K562 (cell line): ENCODE data around the gene KITLG.

Experiments
- CTCF ChIP-seq, 3 experiments: IDR thresholded peaks in 2 of 3; conservative IDR thresholded peaks in 1 of 3; 2 replicates each; pipeline ENCODE4 v1.5.1; 2011 to 2012; ENCODE audit warnings: low read length in 3 of 3, mild to moderate bottlenecking in 3 of 3, control low read depth in 2 of 3, improper control_type of control experiment in 1 of 3, inconsistent platforms in 1 of 3, low read depth in 1 of 3, mixed read lengths in 1 of 3, moderate library complexity in 1 of 3; ENCODE audit not compliant: insufficient read depth in 2 of 3
- ETV6 ChIP-seq, 3 experiments: fragments of 150-350 bp in 1 of 3; sonication (generic) in 1 of 3; formaldehyde crosslinking in 1 of 3; IDR thresholded peaks; 2 replicates each; pipeline versions ENCODE4 v1.6.1 to v1.8.0; 2014 to 2022; ENCODE audit warnings: borderline replicate concordance in 2 of 3, low read depth in 2 of 3, antibody characterized with exemption in 1 of 3, low read length in 1 of 3, mild to moderate bottlenecking in 1 of 3, missing genetic modification reagents in 1 of 3
- FOXP4 ChIP-seq: sonication (generic); formaldehyde crosslinking; IDR thresholded peaks from 2 replicates; pipeline ENCODE4 v1.8.0; 2022; ENCODE audit warnings: mild to moderate bottlenecking, missing genetic modification reagents, borderline replicate concordance
- HMGXB4 ChIP-seq: sonication (generic); formaldehyde crosslinking; IDR thresholded peaks from 2 replicates; pipeline ENCODE4 v1.8.1; 2023; ENCODE audit warnings: mild to moderate bottlenecking, missing genetic modification reagents
- RFX1 ChIP-seq: fragments of 450-650 bp; IDR thresholded peaks from 2 replicates; pipeline ENCODE4 v1.6.1; 2016; ENCODE audit warnings: mild to moderate bottlenecking, moderate library complexity
- ZBTB2 ChIP-seq: fragments of 450-650 bp; IDR thresholded peaks from 2 replicates; pipeline ENCODE4 v1.6.1; 2016; ENCODE audit warnings: antibody characterized with exemption
- ZNF24 ChIP-seq: fragments of 450-650 bp; IDR thresholded peaks from 2 replicates; pipeline ENCODE4 v1.6.1; 2016

- TF ChIP-seq CTCF (IDR thresholded peaks at IDR 0.05 in 2 of 3, conservative IDR thresholded peaks at IDR 0.05 in 1 of 3; ENCODE audit: insufficient read depth in 2 of 3, low read depth in 1 of 3, low read length in 3 of 3) (no peak), ZNF24 (no peak), RFX1 (no peak), ETV6 (IDR thresholded peaks at IDR 0.05; ENCODE audit: borderline replicate concordance in 1 of 2, low read depth in 2 of 2, low read length in 1 of 2) (no peak), ETV6 (CRISPR knock-in tag; IDR thresholded peaks at IDR 0.05; ENCODE audit: borderline replicate concordance) (no peak), ZBTB2 (no peak), HMGXB4 (CRISPR knock-in tag) (no peak), FOXP4 (CRISPR knock-in tag) (no peak)
Observed at GRCh38 chr12:88595697-88596096, 15.4 kb upstream of the KITLG start.
